ENCODE results near the gene CD151. TPM values are rescaled to one million over a fixed set of nuclear protein-coding genes. Genes with fewer than 3 reads are reported as not detected.

Gene CD151
- polyA plus RNA-seq, 1 experiment, result 559 TPM

- DNase-seq (ENCODE audit: low read depth, low spot score), result no peak
- POLR2A ChIA-PET, result no interaction called here
- Histone ChIP-seq H3K4me3 (ENCODE audit: low read depth, low read length) (no peak overlapping the region), H3K9me3 (ENCODE audit: control insufficient read depth, insufficient read depth, low read length) (no peaks in the 10 kb centered on the region; the same call in 1 of the 2 replicates), H3K27me3 (ENCODE audit: control insufficient read depth, insufficient read depth, low read length) (no peaks in the 10 kb centered on the region), H3K27ac (ENCODE audit: low read depth, low read length) (no peak overlapping the region)
- TF ChIP-seq, protein P1, sequence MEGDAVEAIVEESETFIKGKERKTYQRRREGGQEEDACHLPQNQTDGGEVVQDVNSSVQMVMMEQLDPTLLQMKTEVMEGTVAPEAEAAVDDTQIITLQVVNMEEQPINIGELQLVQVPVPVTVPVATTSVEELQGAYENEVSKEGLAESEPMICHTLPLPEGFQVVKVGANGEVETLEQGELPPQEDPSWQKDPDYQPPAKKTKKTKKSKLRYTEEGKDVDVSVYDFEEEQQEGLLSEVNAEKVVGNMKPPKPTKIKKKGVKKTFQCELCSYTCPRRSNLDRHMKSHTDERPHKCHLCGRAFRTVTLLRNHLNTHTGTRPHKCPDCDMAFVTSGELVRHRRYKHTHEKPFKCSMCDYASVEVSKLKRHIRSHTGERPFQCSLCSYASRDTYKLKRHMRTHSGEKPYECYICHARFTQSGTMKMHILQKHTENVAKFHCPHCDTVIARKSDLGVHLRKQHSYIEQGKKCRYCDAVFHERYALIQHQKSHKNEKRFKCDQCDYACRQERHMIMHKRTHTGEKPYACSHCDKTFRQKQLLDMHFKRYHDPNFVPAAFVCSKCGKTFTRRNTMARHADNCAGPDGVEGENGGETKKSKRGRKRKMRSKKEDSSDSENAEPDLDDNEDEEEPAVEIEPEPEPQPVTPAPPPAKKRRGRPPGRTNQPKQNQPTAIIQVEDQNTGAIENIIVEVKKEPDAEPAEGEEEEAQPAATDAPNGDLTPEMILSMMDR (IDR thresholded peaks at IDR 0.05; ENCODE audit: low read depth, low read length), result no peak
- CTCF ChIA-PET, result no interaction called here
Measured at GRCh38 chr11:868802-869201, 36.0 kb downstream of the CD151 start.

GRCh38 chr11:869399-870126 lies 36.8 kb downstream of the CD151 start:
- CTCF ChIA-PET, result no interaction called here

DNA sequence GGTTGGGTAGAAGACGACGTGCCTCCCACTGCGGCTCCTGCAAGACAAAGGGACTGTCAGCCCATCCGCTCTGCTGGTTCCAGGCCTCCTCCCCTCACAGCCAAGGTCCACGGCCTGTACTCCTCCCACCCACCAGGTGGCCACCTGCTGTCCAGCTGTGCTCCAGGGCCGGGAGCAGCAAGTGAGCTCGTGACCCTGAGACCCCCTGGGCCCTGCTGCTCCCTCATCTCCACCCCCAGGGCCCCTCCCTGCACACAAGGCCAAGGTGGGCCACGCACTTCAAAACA lies 37.3 kb downstream of the CD151 start:
- TF ChIP-seq, protein P1 (IDR thresholded peaks at IDR 0.05; ENCODE audit: low read depth, low read length), result no peak
- Histone ChIP-seq H3K27me3 (ENCODE audit: control insufficient read depth, insufficient read depth, low read length) (no peaks in the 10 kb centered on the region), H3K4me3 (ENCODE audit: low read depth, low read length) (no peak overlapping the region), H3K9me3 (ENCODE audit: control insufficient read depth, insufficient read depth, low read length) (no peaks in the 10 kb centered on the region; the same call in 1 of the 2 replicates), H3K27ac (ENCODE audit: low read depth, low read length) (no peak overlapping the region)
- no peak for DNase-seq (ENCODE audit: low read depth, low spot score)
- CTCF ChIA-PET, result no interaction called here
- POLR2A ChIA-PET, result interaction anchor here (0.7 kb wide), 1 partner anchor 13 kb away, joined by 4 read pairs; no protein-coding TSS in a partner anchor

More at GRCh38 chr11:869399-870126, 36.8 kb downstream of the CD151 start:
- TF ChIP-seq, protein P1 (IDR thresholded peaks at IDR 0.05; ENCODE audit: low read depth, low read length), result no peak
- Histone ChIP-seq H3K27ac (ENCODE audit: low read depth, low read length) (no peak overlapping the region), H3K27me3 (ENCODE audit: control insufficient read depth, insufficient read depth, low read length) (no peaks in the 10 kb centered on the region), H3K4me3 (ENCODE audit: low read depth, low read length) (no peak overlapping the region), H3K9me3 (ENCODE audit: control insufficient read depth, insufficient read depth, low read length) (no peaks in the 10 kb centered on the region; the same call in 1 of the 2 replicates)
- POLR2A ChIA-PET, result interaction anchor here (0.7 kb wide), 1 partner anchor 13 kb away, joined by 4 read pairs; no protein-coding TSS in a partner anchor
- DNase-seq (ENCODE audit: low read depth, low spot score), result no peak

DNA sequence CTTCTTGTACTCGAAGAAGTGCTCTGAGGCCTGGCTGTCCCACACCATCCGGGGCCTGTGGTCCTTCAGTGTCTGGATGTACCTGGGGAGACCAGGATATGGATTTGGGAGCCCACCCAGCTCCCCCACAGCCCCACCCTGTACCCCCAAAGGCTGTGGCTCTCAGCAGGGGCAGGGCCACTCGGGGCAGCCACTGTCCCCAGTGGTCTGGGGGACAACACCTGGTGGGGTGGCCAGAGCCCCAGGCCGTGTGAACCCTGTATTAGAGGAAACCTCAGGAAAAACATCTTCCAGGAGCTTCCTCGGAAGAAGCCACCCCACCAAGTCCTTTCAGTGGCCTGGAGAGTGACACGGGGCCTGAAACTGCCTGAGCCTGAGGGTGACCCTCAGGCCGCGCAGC lies 37.7 kb downstream of the CD151 start:
- H3K9me3 ChIP-seq (ENCODE audit: control insufficient read depth, insufficient read depth, low read length), result no peaks in the 10 kb centered on the region; the same call in 1 of the 2 replicates
- no peak overlapping the region for H3K4me3 ChIP-seq (ENCODE audit: low read depth, low read length)
- no peak for DNase-seq (ENCODE audit: low read depth, low spot score)
- ChIA-PET CTCF (no interaction called here), POLR2A (no interaction called here)
- no peaks in the 10 kb centered on the region for H3K27me3 ChIP-seq (ENCODE audit: control insufficient read depth, insufficient read depth, low read length)
- H3K27ac ChIP-seq (ENCODE audit: low read depth, low read length), result no peak overlapping the region
- TF ChIP-seq, protein P1 (IDR thresholded peaks at IDR 0.05; ENCODE audit: low read depth, low read length), result no peak

- Histone ChIP-seq H3K27ac (ENCODE audit: low read depth, low read length) (no peak overlapping the region), H3K27me3 (ENCODE audit: control insufficient read depth, insufficient read depth, low read length) (no peaks in the 10 kb centered on the region), H3K4me3 (ENCODE audit: low read depth, low read length) (no peak overlapping the region), H3K9me3 (ENCODE audit: control insufficient read depth, insufficient read depth, low read length) (no peaks in the 10 kb centered on the region; the same call in 1 of the 2 replicates)
- ChIA-PET POLR2A (interaction anchor here (0.6 kb wide), 1 partner anchor 56 kb away, joined by 3 read pairs; no protein-coding TSS in a partner anchor), CTCF (no interaction called here)
- DNase-seq (ENCODE audit: low read depth, low spot score), result no peak
- TF ChIP-seq, protein P1 (IDR thresholded peaks at IDR 0.05; ENCODE audit: low read depth, low read length), result no peak
Measured at GRCh38 chr11:871472-871871, 38.7 kb downstream of the CD151 start.

All from AG04450 (cell line).